H7 (cell line): ENCODE results near the gene LRRC1. TPM values are rescaled to one million over a fixed set of nuclear protein-coding genes. Genes with fewer than 3 reads are reported as not detected.
"Not testable (repeated sequence)": the region's sequence is repeated elsewhere in the genome, so short reads cannot be mapped to it uniquely, and the experiment has no call there.

ENCODE experiments used
- DNase-seq: peaks from one replicate; pipeline ENCODE4 v3.0.0; 2012
- H3K27me3 ChIP-seq: 2 replicates; pipeline ENCODE4 v1.6.0; 2011; ENCODE audit warnings: mild to moderate bottlenecking, low read length; ENCODE audit not compliant: control insufficient read depth, insufficient read depth
- H3K36me3 ChIP-seq: replicated peaks from 2 replicates; pipeline ENCODE4 v1.5.1; 2011; ENCODE audit warnings: low read length; ENCODE audit not compliant: control insufficient read depth, insufficient read depth
- H3K4me3 ChIP-seq: 2 replicates; pipeline ENCODE4 v1.5.1; 2011; ENCODE audit warnings: low read depth, mild to moderate bottlenecking, control low read depth, low read length, moderate library complexity; ENCODE audit not compliant: insufficient read depth
- total RNA-seq: library from RNA; depleted of rRNA; stranded (reverse); fragments of >200 nt; shearing (Covaris generic); gene quantifications from 2 replicates; pipeline ENCODE4 v1.2.3, GENCODE V29; 2014

The LRRC1 gene
- total RNA-seq, 1 experiment from 2014 or later = 10.1 TPM

- Histone ChIP-seq H3K4me3 (no peak overlapping the region), H3K27me3 (no peaks in the 10 kb centered on the region), H3K36me3 (no peaks in the 10 kb centered on the region)
- DNase-seq = no peak
Observed at GRCh38 chr6:53771785-53772624, 22.8 kb upstream of the LRRC1 start.

- Histone ChIP-seq H3K27me3 (no peaks in the 10 kb centered on the region), H3K36me3 (no peaks in the 10 kb centered on the region), H3K4me3 (no peak overlapping the region)
- DNase-seq = no peak
Observed at GRCh38 chr6:53773044-53773696, 21.6 kb upstream of the LRRC1 start.

- not testable (repeated sequence) for H3K27me3 ChIP-seq, DNase-seq, H3K36me3 ChIP-seq, H3K4me3 ChIP-seq
Observed at GRCh38 chr6:53776152-53776551, 18.7 kb upstream of the LRRC1 start.

GRCh38 chr6:53784991-53785390, 9.8 kb upstream of the LRRC1 start:
- not testable (repeated sequence) for H3K36me3 ChIP-seq, DNase-seq, H3K4me3 ChIP-seq, H3K27me3 ChIP-seq

- no peak for DNase-seq
- H3K4me3 ChIP-seq = no peak overlapping the region
- H3K36me3 ChIP-seq = no peaks in the 10 kb centered on the region
- no peaks in the 10 kb centered on the region for H3K27me3 ChIP-seq
Observed at GRCh38 chr6:53786832-53787231, 8.0 kb upstream of the LRRC1 start.

GRCh38 chr6:53790886-53791285, 3.9 kb upstream of the LRRC1 start:
- DNase-seq = no peak
- H3K36me3 ChIP-seq = no peaks in the 10 kb centered on the region
- peaks cover 11% of the 10 kb centered on the region for H3K27me3 ChIP-seq
- no peak overlapping the region for H3K4me3 ChIP-seq

- Histone ChIP-seq H3K27me3 (peaks cover 18% of the 10 kb centered on the region), H3K4me3 (no peak overlapping the region), H3K36me3 (no peaks in the 10 kb centered on the region)
- no peak for DNase-seq
Observed at GRCh38 chr6:53792016-53792415, 2.8 kb upstream of the LRRC1 start.

GRCh38 chr6:53792973-53793317, 1.9 kb upstream of the LRRC1 start:
- no peak for DNase-seq
- Histone ChIP-seq H3K27me3 (peaks cover 18% of the 10 kb centered on the region), H3K36me3 (no peaks in the 10 kb centered on the region), H3K4me3 (peak overlapping the region; percentile 89)

GRCh38 chr6:53793318-53794136, 1.3 kb upstream of the LRRC1 start:
- Histone ChIP-seq H3K27me3 (peaks cover 18% of the 10 kb centered on the region), H3K4me3 (peak overlapping the region; percentile 89), H3K36me3 (no peaks in the 10 kb centered on the region)
- DNase-seq = peak; percentile 42

GRCh38 chr6:53794137-53794719, 577 bp upstream of the LRRC1 start:
- Histone ChIP-seq H3K27me3 (peaks cover 18% of the 10 kb centered on the region), H3K4me3 (peak overlapping the region; percentile 89), H3K36me3 (no peaks in the 10 kb centered on the region)
- DNase-seq = peak; percentile 72

GRCh38 chr6:53795340-53795701, 516 bp downstream of the LRRC1 start:
- DNase-seq = no peak
- Histone ChIP-seq H3K36me3 (no peaks in the 10 kb centered on the region), H3K4me3 (peak overlapping the region; percentile 89), H3K27me3 (peaks cover 18% of the 10 kb centered on the region)

GRCh38 chr6:53795702-53796450, 1.1 kb downstream of the LRRC1 start:
- Histone ChIP-seq H3K27me3 (peaks cover 18% of the 10 kb centered on the region), H3K36me3 (no peaks in the 10 kb centered on the region), H3K4me3 (peak overlapping the region; percentile 89)
- DNase-seq = peak; percentile 68

- no peak for DNase-seq
- Histone ChIP-seq H3K4me3 (peak overlapping the region; percentile 89), H3K36me3 (no peaks in the 10 kb centered on the region), H3K27me3 (peaks cover 18% of the 10 kb centered on the region)
Observed at GRCh38 chr6:53796451-53796780, 1.6 kb downstream of the LRRC1 start.

GRCh38 chr6:53796791-53797190, 2.0 kb downstream of the LRRC1 start:
- Histone ChIP-seq H3K4me3 (no peak overlapping the region), H3K27me3 (peaks cover 18% of the 10 kb centered on the region), H3K36me3 (no peaks in the 10 kb centered on the region)
- DNase-seq = no peak
